Measurements from ENCODE around the gene TSEN15.

TSEN15 gene

DNA sequence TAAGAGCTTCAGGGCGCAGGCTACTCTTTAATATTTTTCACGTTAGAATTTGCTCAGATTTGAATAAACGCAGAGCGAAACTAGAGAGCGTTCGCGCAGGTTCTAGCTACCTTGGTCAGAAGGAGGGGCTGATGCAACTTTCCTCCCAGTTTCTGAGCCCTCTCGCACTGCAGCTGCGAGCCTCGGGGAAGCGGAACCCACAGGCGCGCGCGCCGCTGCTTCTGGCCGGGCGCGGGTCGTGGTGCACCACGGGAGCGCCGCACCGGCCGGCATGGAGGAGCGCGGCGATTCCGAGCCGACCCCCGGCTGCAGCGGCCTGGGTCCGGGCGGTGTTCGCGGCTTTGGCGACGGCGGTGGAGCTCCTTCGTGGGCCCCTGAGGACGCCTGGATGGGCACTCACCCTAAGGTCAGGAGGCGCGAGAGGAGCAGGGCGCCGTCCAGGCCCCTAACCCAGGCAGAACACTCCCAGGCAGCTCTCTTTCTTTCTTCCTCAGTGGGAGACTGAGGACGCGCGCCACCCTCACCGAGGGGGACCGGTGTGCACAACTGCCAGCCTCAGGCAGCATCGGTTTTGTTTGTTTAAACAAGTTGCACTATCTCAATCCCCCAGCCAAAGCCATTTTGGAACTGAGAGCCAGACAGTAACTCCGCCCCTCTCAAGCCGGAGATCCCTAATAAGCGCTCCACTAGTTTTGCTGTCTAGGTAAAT, at the start of gene TSEN15:
TSS of gene TSEN15 (plus strand) at position 246 of the 709 bp plus-strand sequence. CDS start at position 272, 26 bp downstream.
- peak in 1 of 2 donors; percentile 63 for DNase-seq (ENCODE audit: low read depth in 2 of 2, low spot score in 1 of 2)

DNA sequence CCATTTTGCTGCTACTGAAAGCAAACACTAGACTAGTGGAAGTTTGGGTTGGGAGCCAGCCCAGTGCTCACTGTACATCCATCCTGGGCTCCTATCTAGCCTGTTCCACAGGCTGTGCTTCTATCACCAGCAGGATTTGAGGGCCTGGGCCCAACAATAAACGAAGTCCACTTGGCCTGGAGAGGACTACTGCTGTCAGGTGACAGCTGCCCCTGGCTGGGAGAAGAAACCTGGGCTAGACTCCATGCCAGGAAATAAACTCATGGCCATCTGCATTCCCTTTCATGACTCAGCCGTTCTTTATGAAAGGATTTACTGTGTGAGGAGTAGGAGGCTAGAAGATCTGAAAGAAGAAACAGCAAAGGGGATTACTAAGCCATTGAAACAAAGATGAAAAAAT, 49.5 kb upstream of the TSEN15 start:
- no peak for DNase-seq (ENCODE audit: low read depth in 2 of 2, low spot score in 1 of 2)

DNA sequence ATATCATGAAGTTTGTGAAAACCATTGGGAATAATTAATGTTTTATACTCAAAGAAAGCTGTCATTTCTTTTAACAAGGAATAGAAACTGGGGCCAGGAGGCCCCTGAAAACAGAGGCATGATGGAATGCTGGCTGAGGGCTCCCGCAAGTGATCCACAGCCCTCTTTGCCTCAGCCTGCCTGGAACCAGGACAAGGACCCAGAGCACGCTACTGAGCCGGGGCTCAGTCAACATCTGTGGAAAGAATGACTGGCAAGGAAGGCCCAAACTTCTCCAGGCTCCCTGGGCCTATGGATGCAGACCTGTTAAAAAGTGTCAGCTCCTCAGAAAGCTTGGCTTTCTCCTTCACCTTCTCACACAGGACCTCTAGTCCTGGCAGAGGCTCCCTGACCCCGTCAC, 46.6 kb upstream of the TSEN15 start:
- DNase-seq (ENCODE audit: low read depth in 2 of 2, low spot score in 1 of 2), result no peak

DNA sequence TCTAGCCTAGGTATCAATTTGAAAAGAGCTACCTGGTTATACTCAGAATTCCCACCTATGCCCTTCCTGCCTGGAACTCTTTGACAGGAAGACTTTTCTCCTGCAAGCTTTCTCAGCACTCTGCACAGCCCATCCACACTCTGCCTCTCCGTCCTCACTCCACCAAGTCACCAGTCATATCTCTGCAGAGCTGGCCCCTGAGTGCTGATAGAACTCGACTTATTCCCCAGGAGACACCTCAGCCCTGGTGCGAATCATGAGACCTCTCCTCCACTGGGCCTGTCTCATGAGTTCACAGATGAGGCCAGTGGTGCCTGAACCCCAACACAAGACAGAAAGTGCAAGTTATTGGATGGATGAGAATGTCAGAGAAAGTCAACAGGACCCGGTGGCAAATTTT, 46.0 kb upstream of the TSEN15 start:
- no peak for DNase-seq (ENCODE audit: low read depth in 2 of 2, low spot score in 1 of 2)

DNA sequence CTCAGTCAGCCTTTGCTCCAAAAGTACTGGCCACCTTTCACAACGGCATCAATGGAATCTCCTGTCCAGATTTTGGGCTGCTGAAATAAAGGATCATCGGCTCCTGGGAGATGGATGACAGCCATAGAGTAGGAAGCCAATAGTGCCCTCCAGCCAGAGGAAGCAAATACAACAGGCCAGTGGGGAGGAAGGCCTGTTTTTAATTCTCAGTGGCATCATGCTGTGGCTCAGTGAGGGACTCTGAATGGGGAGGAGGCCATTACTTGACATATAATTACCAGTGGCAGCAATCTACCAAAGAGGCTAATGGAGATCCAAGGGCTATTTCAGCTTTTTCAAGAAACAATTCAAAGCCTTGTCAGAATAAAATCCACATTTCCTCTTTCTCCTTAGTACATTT, 40.7 kb upstream of the TSEN15 start:
- DNase-seq (ENCODE audit: low read depth in 2 of 2, low spot score in 1 of 2), result no peak

DNA sequence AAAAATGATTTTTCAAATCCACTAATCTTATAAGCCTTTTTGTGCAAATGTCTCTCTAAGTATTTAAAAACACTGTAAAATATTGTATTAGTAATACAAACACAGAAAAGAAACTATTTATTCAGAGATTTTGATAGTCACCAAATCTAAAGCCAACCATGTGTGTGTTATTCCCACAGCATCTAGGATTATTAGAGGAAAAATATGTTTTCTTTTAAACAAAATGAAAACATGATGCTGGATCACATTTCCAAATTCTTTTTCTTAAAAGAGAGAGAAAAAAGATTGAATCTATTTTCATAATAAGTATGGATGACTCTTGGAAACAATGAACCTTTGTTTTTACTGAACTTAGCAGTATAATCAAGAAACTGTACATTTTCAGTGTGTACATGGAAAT, 39.3 kb upstream of the TSEN15 start:
- no peak for DNase-seq (ENCODE audit: low read depth in 2 of 2, low spot score in 1 of 2)

DNA sequence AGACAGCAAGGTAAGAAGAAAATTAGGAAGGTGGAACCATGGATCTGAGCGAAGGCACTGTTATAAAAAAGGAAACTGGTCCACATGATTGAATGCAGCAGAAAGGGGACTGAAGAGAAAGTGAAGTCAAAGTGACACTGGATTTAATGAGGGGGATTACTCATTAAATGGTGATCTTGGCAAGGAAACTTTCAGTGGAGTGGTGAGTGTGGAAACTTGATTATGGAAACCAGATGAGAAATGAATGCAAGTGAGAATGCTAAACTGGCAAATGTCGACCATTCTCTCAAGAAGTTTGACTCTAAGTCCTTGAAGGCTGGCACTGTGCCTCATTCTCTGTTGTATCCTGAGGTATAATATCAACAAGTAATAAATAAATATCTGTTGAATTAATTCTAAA, 37.3 kb upstream of the TSEN15 start:
- no peak for DNase-seq (ENCODE audit: low read depth in 2 of 2, low spot score in 1 of 2)

DNA sequence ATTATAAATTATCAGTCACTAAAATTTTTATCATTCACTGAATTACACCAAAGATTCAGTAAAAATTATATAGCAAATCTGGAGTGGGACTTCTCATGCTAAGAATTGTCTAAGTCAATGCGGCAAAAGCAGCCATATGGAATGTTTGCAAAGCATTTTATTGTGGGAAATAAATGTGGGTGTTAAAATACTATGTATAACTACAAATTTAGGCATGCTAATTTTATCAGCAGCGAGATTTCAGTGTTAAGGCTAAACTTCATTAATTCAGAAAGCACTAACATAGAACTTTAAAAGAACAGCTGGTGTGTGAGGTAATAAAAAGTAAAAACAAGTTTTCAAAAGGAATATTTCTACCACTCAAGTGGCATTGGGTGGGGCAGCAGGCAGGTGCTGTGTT, 35.4 kb upstream of the TSEN15 start:
- no peak for DNase-seq (ENCODE audit: low read depth in 2 of 2, low spot score in 1 of 2)

DNA sequence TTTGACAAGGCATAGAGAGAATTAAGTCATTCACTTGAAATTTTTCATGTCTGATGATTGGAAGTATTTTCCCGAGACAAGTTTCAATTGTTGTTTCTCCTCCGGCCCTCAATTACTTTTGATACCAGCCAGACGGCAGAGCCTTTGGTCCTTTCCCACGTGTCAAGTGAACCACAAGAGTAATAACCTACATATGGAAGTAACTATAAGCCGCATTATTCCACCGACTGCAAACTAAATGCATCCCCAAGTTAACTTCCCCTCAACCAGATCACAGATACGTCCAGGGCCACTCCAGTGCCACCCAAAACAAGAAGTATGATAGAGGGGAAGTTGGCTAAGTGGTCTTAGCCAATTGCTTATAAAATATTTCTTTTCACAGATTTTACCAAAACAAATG, 34.2 kb upstream of the TSEN15 start:
- no peak for DNase-seq (ENCODE audit: low read depth in 2 of 2, low spot score in 1 of 2)

DNA sequence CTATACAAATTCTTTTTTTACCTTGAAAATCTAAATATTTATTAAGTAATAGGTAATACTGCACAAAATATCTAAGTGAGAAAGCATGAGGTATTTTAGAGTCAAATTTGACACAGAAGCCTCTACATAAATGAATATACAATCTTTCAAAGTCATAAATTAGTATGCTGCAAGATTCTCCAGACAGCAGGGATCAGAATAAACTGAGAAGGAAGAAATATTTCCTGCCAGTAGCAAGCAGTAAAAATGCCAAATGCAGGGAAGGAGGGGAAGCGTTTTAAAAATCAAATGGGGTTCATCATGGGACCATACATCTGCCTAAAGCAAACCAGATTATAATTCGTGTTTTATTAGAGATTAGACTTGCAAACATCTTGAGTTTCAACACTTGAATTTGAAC, 32.9 kb upstream of the TSEN15 start:
- no peak for DNase-seq (ENCODE audit: low read depth in 2 of 2, low spot score in 1 of 2)

DNA sequence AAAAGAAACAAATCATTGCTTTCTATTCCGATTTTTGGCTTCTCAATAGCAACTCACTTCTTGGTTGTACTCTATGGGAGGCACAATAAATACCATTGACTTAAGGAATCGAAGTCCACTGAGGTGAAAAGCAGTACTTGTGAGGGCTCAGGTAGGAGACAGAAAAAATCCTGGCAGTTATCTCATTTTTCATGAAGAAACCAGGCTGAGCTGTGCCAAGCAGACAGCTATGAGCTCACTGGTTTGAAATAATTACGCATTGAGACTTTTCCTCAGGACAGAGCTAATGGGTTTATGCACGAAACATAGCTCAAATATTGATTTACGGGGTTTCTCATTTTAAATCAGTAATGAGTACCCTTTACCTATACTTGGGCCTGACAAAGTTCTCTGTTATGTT, 32.5 kb upstream of the TSEN15 start:
- no peak for DNase-seq (ENCODE audit: low read depth in 2 of 2, low spot score in 1 of 2)

DNA sequence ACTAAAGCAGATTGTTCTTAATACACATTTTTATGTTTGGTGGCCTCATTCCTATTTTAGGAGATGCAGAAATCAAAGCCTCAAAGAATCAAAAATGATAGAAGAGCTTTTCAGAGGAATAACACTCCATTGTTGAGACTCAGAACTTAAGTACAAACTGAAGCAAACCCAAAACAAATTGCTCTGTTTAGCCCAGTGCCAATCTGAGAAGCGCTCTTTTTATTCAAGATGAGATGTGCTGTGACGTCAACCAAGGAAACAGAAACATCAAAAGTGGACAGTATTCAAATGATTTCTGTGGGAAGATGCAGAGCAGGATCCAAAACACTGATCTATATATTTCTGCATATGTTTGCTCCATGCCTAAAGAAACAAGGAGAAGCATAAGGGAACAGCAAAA, 32.0 kb upstream of the TSEN15 start:
- no peak for DNase-seq (ENCODE audit: low read depth in 2 of 2, low spot score in 1 of 2)

DNA sequence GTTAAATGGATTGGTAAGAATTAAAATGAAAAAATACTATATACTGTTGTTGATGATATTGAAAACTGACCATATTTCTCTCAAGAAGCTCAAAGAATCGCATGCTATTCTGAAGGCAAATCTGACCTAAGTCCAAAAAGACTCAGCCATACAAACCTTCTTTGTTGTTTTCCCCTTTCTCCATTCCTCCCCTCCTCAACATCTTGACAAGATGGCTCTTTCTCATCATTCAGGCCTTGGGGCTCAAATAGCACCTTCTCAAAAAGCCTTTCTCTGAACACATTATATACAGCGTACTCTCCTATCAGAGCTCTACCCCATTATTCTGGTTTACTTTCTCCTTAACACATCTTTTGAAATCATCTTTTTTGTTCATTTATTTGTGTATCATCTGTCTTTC, 31.2 kb upstream of the TSEN15 start:
- DNase-seq (ENCODE audit: low read depth in 2 of 2, low spot score in 1 of 2), result no peak

DNA sequence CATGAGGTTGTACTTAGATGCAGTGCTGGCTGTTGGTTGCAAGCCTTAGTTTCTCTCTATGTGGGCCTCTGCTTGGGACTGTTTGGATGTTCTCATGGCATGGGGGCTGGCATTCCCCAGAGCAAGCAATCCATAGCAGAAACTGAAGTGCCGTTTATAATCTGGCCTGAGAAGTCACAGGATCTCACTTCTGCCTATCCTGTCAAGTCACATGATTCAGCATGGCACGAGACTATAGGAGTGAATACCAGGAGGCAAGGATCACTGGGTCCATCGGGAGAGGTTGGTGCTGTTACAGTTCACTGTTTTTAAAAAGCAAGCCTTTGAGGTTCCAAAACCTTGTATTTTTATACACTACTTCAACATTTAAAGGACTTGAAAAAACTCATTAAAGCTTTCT, 30.7 kb upstream of the TSEN15 start:
- DNase-seq (ENCODE audit: low read depth in 2 of 2, low spot score in 1 of 2), result no peak

DNA sequence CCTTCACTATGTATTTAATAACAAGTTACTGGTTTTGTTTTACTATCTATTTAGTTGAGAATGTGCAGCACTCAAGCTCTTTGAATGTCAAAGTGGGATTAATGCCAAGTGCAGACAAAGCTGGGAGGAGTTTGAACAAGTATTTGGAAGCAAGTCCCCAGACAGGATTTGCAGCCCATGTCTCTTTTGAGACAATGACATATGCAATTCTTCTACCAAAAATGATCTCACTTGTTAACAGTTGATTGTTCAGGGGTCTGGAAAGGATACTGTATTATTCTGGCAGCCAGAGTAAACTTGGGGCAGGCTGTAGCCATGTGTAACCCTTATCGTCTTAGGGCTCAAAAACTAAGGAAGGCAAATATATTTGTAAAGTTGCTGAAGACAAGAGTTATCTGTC, 29.8 kb upstream of the TSEN15 start:
- DNase-seq (ENCODE audit: low read depth in 2 of 2, low spot score in 1 of 2), result no peak

DNA sequence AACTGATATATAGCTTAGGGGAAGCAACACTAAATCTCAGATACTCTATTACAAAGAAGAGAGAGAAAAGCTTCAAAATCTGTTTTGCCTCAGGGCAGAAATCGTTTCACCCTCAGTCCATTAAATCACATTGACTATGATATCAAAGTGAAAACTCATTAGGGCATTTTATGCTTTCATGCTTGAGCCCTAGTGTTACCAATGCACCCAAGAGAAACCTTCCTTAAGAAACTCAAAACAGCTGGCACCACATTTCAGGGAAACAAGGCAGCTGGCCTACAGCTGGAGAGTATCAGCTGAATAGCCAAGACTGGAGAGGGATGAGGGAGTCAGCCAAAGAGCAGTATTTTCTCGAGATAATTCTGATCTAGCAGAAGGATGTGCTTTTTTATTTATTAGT, 28.9 kb upstream of the TSEN15 start:
- DNase-seq (ENCODE audit: low read depth in 2 of 2, low spot score in 1 of 2), result no peak

DNA sequence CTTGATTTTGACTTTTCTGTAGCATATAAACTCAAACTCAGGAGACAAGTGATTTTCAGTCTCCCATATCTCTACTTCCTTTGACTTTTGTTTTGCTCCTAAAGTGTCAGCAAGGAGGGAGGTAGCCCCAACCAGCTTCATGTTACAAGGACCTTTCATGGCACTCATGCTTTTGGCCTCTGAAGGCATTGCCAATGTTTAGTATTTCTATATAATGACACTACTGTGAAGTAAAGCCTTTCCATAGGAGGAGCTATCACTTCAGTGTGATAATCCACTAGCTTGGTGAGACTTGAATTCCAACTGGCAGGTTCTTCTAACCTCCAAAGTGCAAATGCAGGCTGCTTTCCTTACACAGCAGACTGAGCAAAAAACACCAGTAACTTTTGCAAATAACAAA, 28.4 kb upstream of the TSEN15 start:
- no peak for DNase-seq (ENCODE audit: low read depth in 2 of 2, low spot score in 1 of 2)

DNA sequence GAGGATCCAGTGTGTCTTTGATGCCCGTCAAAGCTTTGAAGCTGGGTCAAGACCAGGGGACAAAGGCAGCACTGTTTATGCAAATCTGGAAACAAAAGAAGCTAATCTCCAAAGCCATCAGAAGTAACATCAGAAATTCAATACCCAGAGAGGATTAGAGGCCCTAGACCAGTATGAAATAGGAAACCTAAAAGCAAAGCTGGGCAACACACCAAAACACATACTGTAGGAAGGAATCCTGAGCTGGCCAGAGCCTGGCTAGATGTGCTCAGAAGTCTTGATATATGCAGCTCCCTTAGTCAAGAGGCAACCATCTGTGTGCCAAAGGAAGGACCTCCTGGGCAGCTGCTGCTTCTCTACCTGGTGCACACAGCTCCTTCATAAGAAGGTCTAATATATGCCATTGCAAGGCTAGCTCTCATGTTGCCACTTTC, 26.3 kb upstream of the TSEN15 start:
- no peak for DNase-seq (ENCODE audit: low read depth in 2 of 2, low spot score in 1 of 2)

DNA sequence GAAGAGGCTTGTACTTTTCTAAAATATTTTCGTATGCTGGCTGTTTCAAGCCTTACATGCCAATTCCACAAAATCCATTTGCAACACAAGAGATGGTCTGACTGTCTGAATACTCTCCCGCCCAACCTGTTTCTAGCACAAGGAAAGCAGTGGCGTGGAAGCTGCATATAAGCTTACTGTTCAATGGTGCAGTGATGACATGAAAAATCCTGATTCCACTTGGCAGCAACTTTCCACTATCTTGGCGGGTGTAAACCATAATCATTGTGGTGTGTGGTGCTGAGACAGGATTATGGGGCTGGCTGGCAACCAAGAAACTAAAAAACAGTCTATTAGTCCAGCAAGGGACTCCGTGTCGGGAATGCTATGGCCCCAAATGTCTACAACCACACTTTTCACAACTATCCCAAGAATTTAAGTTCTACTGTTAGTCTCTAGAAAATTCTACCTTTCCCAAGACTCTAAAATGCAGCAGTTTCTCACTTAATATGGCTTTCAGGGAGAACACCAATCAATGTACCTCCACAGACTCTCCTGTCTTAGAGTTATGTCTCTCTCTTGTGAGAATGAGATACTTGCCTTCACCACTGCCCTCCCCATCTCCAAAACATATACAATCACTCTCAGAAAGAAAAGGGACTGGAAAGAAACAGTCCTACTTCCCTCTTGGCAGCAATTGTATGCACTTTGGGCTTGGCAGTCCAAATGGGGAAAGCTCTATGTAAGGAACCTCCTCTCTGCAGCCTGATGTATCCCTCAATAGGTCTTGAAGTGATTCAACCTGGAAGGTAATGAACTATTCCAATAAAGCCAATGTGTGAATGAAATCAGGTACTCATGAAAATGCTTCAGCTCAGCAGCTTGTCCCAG, 23.5 kb upstream of the TSEN15 start:
- no peak for DNase-seq (ENCODE audit: low read depth in 2 of 2, low spot score in 1 of 2)

DNA sequence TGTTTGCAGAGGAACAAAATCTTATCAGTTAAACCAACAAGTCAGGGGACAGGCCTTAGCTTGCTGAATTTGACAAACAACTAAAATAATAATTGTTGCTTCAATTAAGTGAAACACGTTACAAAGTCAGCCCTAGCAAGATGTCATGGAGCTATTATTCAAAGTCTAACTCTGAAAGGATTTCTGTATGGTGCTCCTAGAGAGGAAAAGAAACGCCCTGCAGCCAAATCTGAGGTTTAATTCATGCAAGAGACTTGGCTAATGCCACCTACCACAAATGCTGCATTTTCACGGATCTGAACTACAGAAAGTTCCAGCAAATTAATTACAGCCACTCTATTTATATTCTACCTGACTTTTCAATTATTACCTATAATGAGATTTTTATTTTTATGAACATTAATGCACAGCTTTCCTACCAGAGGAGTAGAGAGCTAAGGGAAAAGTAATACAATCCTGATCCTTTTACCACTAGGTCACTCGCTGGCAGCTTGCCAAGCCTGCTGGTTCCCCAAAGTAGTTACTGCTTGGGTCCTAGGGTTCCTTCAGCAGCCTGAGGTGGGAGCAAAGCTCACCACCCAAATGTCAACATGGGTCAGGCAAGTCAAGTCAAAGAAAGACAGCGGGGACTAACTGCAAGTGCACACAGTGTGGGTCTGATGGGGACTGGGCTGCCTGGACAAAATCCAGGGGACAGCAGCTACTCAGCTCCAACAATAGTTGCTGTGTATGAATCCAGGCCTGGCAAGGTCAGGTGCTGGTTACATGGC, 22.5 kb upstream of the TSEN15 start:
- DNase-seq (ENCODE audit: low read depth in 2 of 2, low spot score in 1 of 2), result no peak

DNA sequence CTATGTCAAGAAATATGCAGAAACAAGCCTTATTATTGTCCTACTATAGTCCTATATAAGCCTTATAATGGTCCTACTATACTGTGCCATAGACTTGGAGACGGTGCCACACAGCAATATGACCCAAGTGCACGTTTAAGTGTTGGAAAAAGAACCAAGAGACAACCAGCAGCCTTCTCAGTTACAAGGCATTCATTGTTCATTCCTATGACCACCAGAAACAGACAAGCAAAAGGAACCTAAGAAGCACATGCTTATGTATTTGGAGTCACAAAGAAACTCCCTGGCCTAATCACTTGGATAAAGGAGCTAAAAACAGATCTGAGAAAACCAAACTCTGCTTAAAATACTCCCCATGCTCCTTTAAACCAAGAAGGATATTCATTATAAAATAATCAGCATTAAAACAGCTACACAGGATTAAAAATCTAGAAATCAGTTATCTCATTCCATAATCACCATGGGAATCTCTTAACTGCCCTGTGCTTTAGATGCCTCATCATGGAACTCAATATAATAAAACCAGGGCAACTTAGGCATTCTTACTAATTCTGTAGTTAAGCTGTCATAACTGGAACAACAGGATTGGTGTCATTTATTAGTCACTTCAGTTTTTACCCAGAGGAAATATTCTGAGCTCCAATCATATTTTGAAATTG, 21.0 kb upstream of the TSEN15 start:
- no peak for DNase-seq (ENCODE audit: low read depth in 2 of 2, low spot score in 1 of 2)

DNA sequence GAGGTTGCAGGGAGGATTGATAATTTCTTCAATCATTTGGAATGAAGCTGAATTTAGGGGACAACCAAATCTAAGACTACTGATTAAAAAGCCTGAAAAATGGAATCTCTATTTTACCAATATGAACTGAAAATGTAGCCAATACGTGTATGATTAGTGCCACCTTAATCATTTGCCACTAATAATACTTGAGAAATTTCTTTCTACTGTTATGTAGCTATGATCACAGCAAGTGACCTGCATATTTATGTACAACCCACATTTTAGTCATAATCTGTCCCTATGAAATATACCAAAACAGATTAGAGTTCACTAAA, 20.5 kb upstream of the TSEN15 start:
- no peak for DNase-seq (ENCODE audit: low read depth in 2 of 2, low spot score in 1 of 2)

All from stimulated activated CD8-positive, alpha-beta memory T cell treated with anti-CD3 and anti-CD28 coated beads, Interleukin-4, amount 100 ng/mL, for 1 hour (primary cell).